ENCODE measurements around the gene DTX4. TPM values are rescaled to one million over a fixed set of nuclear protein-coding genes. Genes with fewer than 3 reads are reported as not detected.

The DTX4 gene
- total RNA-seq, 1 donor from 2014 or later = 43.1 TPM

DNA sequence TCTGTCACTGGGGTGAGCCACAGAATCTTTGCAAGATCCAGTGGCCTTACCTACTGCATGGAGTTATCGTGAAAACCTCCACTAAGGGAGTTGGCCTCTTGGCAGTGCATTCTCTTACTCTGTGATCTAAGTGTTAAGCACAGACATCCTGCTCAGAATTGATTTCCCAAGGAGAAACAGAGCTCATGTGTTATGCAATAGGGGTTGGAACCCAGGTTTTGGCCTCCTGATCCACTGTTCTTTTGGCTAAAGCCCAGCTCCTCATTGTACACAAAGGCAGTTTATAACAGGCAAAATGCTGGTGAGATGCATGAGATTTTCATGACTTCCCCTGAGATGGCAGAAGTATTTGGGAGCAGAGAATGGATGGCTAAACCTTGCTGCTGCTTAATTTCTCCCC, 11.8 kb downstream of the DTX4 start:
- TF ChIP-seq, protein P1, sequence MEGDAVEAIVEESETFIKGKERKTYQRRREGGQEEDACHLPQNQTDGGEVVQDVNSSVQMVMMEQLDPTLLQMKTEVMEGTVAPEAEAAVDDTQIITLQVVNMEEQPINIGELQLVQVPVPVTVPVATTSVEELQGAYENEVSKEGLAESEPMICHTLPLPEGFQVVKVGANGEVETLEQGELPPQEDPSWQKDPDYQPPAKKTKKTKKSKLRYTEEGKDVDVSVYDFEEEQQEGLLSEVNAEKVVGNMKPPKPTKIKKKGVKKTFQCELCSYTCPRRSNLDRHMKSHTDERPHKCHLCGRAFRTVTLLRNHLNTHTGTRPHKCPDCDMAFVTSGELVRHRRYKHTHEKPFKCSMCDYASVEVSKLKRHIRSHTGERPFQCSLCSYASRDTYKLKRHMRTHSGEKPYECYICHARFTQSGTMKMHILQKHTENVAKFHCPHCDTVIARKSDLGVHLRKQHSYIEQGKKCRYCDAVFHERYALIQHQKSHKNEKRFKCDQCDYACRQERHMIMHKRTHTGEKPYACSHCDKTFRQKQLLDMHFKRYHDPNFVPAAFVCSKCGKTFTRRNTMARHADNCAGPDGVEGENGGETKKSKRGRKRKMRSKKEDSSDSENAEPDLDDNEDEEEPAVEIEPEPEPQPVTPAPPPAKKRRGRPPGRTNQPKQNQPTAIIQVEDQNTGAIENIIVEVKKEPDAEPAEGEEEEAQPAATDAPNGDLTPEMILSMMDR (IDR thresholded peaks at IDR 0.05) = no peak
- Histone ChIP-seq H3K27ac (peak overlapping the region; percentile 39), H3K4me3 (no peak overlapping the region), H3K9me3 (no peaks in the 10 kb centered on the region), H3K27me3 (no peaks in the 10 kb centered on the region), H3K4me1 (peaks cover 49% of the 10 kb centered on the region), H3K36me3 (peaks cover 14% of the 10 kb centered on the region)
- ATAC-seq (no peak), DNase-seq (no peak)
- intact Hi-C loops (cut with DNase I) = no loop called here

DNA sequence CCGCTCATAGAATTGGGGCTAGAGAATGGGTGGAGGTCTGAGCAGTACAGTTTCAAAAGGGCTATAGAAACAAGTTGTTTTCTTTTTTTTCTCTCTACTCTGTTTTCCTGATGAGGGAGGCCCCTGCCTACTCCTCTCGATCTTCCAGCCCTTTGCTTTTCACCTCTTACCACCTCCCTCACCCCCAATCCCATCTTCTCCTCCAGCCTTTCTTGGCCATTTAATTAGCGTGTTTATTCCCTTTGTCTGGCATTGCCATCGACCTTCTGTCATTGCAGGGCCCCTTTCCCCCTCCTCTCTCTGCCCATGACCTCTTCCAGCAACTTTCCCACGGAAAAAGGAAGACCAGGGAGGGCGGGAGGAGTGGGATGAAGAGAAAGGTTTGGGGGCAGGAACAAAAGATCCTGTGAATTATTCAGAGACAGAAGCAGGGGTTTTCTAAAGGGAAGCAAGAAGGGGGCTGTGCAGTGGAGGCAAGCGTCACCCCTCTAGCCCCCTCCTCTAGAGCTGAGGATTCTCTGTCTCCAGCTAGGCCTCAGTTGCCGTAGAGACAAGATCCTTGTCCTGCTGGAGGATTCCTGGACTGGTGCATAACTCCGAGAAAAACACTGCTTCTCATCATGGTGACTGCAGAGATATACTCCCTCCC, 12.9 kb downstream of the DTX4 start:
- peaks cover 59% of the 10 kb centered on the region for H3K4me1 ChIP-seq
- no peak overlapping the region for H3K4me3 ChIP-seq
- H3K27me3 ChIP-seq = no peaks in the 10 kb centered on the region
- H3K9me3 ChIP-seq = no peaks in the 10 kb centered on the region
- DNase-seq = no peak
- intact Hi-C loops (cut with DNase I) = no loop called here
- peak overlapping the region; percentile 60 for H3K27ac ChIP-seq
- TF ChIP-seq, protein P1 (IDR thresholded peaks at IDR 0.05) = no peak
- no peak for ATAC-seq
- peaks cover 14% of the 10 kb centered on the region for H3K36me3 ChIP-seq

DNA sequence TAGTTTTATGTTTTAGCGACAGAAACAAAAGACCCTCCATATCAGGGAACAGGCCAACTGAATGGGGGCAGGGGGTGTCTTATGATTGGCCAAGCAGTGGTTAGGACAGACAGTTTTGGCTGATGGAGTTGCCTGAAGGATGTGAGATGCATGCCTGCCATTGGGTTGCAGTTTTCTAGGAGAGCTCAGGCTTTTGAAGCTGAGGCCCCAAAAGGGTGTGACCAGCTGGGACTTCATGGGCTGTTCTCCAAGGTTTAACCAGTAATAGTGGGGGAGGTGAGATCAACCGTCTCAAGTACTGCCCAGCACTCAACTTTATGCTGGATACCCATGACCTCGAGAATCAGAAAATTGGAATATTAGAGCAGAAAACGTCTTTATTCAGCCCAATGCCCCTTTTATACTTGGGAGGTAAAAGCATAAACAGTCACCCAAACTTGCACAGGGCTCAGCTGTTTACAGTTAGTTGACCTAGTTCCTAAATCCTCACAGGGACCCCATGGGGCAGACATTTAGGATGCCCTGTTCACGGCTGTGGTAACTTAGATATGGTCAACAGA, 13.5 kb downstream of the DTX4 start:
- intact Hi-C loops (cut with DNase I) = no loop called here
- H3K9me3 ChIP-seq = no peaks in the 10 kb centered on the region
- TF ChIP-seq, protein P1 (IDR thresholded peaks at IDR 0.05) = no peak
- H3K27me3 ChIP-seq = no peaks in the 10 kb centered on the region
- no peak for DNase-seq
- peaks cover 16% of the 10 kb centered on the region for H3K36me3 ChIP-seq
- peaks cover 66% of the 10 kb centered on the region for H3K4me1 ChIP-seq
- H3K27ac ChIP-seq = peak overlapping the region; percentile 60
- peak; percentile 7 for ATAC-seq
- H3K4me3 ChIP-seq = no peak overlapping the region

DNA sequence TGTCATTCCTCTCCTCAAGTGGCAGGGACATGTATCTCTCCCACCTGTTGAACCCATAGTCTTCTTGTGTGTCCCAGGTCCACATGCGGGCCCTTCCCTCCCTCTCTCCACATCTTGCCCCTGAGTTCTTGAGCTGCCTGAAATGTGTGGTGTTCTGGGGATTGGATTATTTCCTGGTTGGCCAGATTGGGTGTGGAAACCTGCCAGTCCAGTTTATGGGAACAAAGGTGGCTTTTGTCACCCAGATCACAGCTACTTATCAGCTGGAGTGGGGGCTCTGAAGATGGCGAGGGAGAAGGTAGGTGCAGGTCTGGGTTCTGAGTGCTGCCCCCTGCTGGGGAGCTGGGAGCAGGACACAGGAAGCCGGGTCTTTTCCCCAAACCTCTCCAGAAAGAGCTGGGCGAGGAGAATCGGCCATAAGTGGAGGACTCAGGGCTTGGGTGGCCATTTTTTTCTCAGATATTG, 14.2 kb downstream of the DTX4 start:
- TF ChIP-seq, protein P1 (IDR thresholded peaks at IDR 0.05) = peak; percentile 69
- no peak overlapping the region for H3K4me3 ChIP-seq
- DNase-seq = peak; percentile 76
- no peaks in the 10 kb centered on the region for H3K27me3 ChIP-seq
- H3K4me1 ChIP-seq = peaks cover 69% of the 10 kb centered on the region
- H3K27ac ChIP-seq = peak overlapping the region; percentile 60
- no peaks in the 10 kb centered on the region for H3K9me3 ChIP-seq
- intact Hi-C loops (cut with DNase I) = no loop called here
- H3K36me3 ChIP-seq = peaks cover 22% of the 10 kb centered on the region
- peak; percentile 69 for ATAC-seq

DNA sequence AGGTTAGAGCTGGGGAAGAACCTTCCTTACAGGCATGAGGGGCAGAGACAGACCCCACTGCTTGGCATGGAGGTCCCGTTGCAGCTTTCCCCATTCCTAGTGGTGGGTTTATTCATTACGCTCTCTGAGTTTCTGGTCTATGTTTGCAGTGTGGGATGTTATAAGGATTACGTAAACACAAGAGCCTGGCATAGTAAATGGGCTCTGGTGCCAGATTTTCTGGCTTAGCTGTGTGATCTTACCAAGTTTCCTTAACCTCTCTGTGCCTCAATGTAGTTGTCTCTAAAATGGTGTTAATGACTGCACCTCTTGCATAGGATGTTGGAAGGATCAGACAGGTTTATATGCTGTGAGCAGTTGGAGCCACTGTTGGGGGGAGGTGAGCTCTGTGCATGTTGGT, 15.1 kb downstream of the DTX4 start:
- H3K36me3 ChIP-seq = peaks cover 20% of the 10 kb centered on the region
- H3K27ac ChIP-seq = peak overlapping the region; percentile 20
- ATAC-seq (peak; percentile 2), DNase-seq (no peak)
- H3K9me3 ChIP-seq = no peaks in the 10 kb centered on the region
- TF ChIP-seq, protein P1 (IDR thresholded peaks at IDR 0.05) = no peak
- intact Hi-C loops (cut with DNase I) = no loop called here
- no peak overlapping the region for H3K4me3 ChIP-seq
- no peaks in the 10 kb centered on the region for H3K27me3 ChIP-seq
- H3K4me1 ChIP-seq = peaks cover 73% of the 10 kb centered on the region

All from upper lobe of right lung (tissue), 1 donor.